ENCODE data around the gene CEMP1.
A peak's percentile ranks its signal among the peaks of the same experiment; 100 is the strongest.

CEMP1 gene

GRCh38 chr16:2530629-2531318 lies 434 bp downstream of the CEMP1 start:
- Histone ChIP-seq H2AFZ (ENCODE audit: low read depth, low read length) (no peak overlapping the region), H2BK15ac (ENCODE audit: low read depth, poor library complexity, severe bottlenecking) (no peak overlapping the region), H3K14ac (ENCODE audit: low read length in 2 of 2) (no peak overlapping the region), H3K4me3 (ENCODE audit: insufficient read depth in 1 of 2, low read depth in 1 of 2, low read length in 2 of 2) (no peak overlapping the region), H3K27ac (ENCODE audit: low read length, poor library complexity, severe bottlenecking) (no peak overlapping the region), H3K79me1 (replicated peaks; ENCODE audit: low read length, poor library complexity, severe bottlenecking) (peaks cover 33% of the 10 kb centered on the region), H3K18ac (ENCODE audit: low read depth in 1 of 2, low read length in 2 of 2) (no peak overlapping the region), H2BK5ac (ENCODE audit: low read depth, low read length, poor library complexity, severe bottlenecking) (no peak overlapping the region), H3K4me1 (ENCODE audit: control insufficient read depth, insufficient read depth, low read depth, low read length) (peaks cover 17% of the 10 kb centered on the region), H2BK12ac (ENCODE audit: low read length in 2 of 2) (no peak overlapping the region), H3K23ac (ENCODE audit: low read length in 2 of 2) (no peak overlapping the region), H3K9ac (ENCODE audit: low read length) (peak overlapping the region; percentile 87), H4K8ac (ENCODE audit: low read length) (no peak overlapping the region), H3K4ac (ENCODE audit: low read depth in 1 of 2, low read length in 2 of 2) (no peak overlapping the region), H3K4me2 (ENCODE audit: low read length, poor library complexity, severe bottlenecking) (no peak overlapping the region), H2BK120ac (ENCODE audit: low read depth, low read length) (no peak overlapping the region), H2AK5ac (ENCODE audit: low read length, severe bottlenecking) (peak overlapping the region; percentile 49), H3K36me3 (ENCODE audit: control insufficient read depth in 1 of 2, insufficient read depth in 2 of 2, low read depth in 1 of 2, low read length in 2 of 2) (peaks cover 49 to 52% of the 10 kb centered on the region in 2 experiments), H3K9me3 (ENCODE audit: control insufficient read depth, low read length) (no peaks in the 10 kb centered on the region), H4K91ac (ENCODE audit: low read length) (peak overlapping the region; percentile 43), H3K27me3 (ENCODE audit: control insufficient read depth in 1 of 2, insufficient read depth in 1 of 2, low read length in 2 of 2) (no peaks in the 10 kb centered on the region)
- no peak for DNase-seq
- 88% methylated on average over 14 of the region's 14 CpGs for WGBS

- H3K4me3 ChIP-seq (ENCODE audit: insufficient read depth in 1 of 2, low read depth in 1 of 2, low read length in 2 of 2): no peak overlapping the region
- H4K91ac ChIP-seq (ENCODE audit: low read length): no peak overlapping the region
- no peaks in the 10 kb centered on the region for H3K9me3 ChIP-seq (ENCODE audit: control insufficient read depth, low read length)
- peak overlapping the region in 1 of 2 experiments; percentile 63 for H3K23ac ChIP-seq (ENCODE audit: low read length in 2 of 2)
- no peak overlapping the region for H3K14ac ChIP-seq (ENCODE audit: low read length in 2 of 2)
- WGBS: 91% methylated on average over 15 of the region's 15 CpGs
- H3K9ac ChIP-seq (ENCODE audit: low read length): no peak overlapping the region
- H3K27ac ChIP-seq (ENCODE audit: low read length, poor library complexity, severe bottlenecking): no peak overlapping the region
- H3K4ac ChIP-seq (ENCODE audit: low read depth in 1 of 2, low read length in 2 of 2): no peak overlapping the region
- no peak overlapping the region for H3K18ac ChIP-seq (ENCODE audit: low read depth in 1 of 2, low read length in 2 of 2)
- no peak overlapping the region for H2BK5ac ChIP-seq (ENCODE audit: low read depth, low read length, poor library complexity, severe bottlenecking)
- H3K4me1 ChIP-seq (ENCODE audit: control insufficient read depth, insufficient read depth, low read depth, low read length): peaks cover 17% of the 10 kb centered on the region
- no peak overlapping the region for H2BK15ac ChIP-seq (ENCODE audit: low read depth, poor library complexity, severe bottlenecking)
- DNase-seq: no peak
- no peak overlapping the region for H3K4me2 ChIP-seq (ENCODE audit: low read length, poor library complexity, severe bottlenecking)
- no peak overlapping the region for H2BK12ac ChIP-seq (ENCODE audit: low read length in 2 of 2)
- H3K79me1 ChIP-seq (replicated peaks; ENCODE audit: low read length, poor library complexity, severe bottlenecking): peaks cover 33% of the 10 kb centered on the region
- peaks cover 52 to 55% of the 10 kb centered on the region in 2 experiments for H3K36me3 ChIP-seq (ENCODE audit: control insufficient read depth in 1 of 2, insufficient read depth in 2 of 2, low read depth in 1 of 2, low read length in 2 of 2)
- no peak overlapping the region for H4K8ac ChIP-seq (ENCODE audit: low read length)
- no peak overlapping the region for H2AFZ ChIP-seq (ENCODE audit: low read depth, low read length)
- no peak overlapping the region for H2BK120ac ChIP-seq (ENCODE audit: low read depth, low read length)
- peak overlapping the region; percentile 13 for H2AK5ac ChIP-seq (ENCODE audit: low read length, severe bottlenecking)
- no peaks in the 10 kb centered on the region for H3K27me3 ChIP-seq (ENCODE audit: control insufficient read depth in 1 of 2, insufficient read depth in 1 of 2, low read length in 2 of 2)
These were observed 1.1 kb downstream of the CEMP1 start for GRCh38 chr16:2529961-2530628.

- H2AK5ac ChIP-seq (ENCODE audit: low read length, severe bottlenecking): no peak overlapping the region
- H3K4ac ChIP-seq (ENCODE audit: low read depth in 1 of 2, low read length in 2 of 2): no peak overlapping the region
- no peak overlapping the region for H3K4me3 ChIP-seq (ENCODE audit: insufficient read depth in 1 of 2, low read depth in 1 of 2, low read length in 2 of 2)
- no peak overlapping the region for H3K9ac ChIP-seq (ENCODE audit: low read length)
- H2BK120ac ChIP-seq (ENCODE audit: low read depth, low read length): no peak overlapping the region
- H3K27me3 ChIP-seq (ENCODE audit: control insufficient read depth in 1 of 2, insufficient read depth in 1 of 2, low read length in 2 of 2): no peaks in the 10 kb centered on the region
- 94% methylated on average over 32 of the region's 32 CpGs for WGBS
- H3K14ac ChIP-seq (ENCODE audit: low read length in 2 of 2): no peak overlapping the region
- no peak overlapping the region for H2BK15ac ChIP-seq (ENCODE audit: low read depth, poor library complexity, severe bottlenecking)
- DNase-seq: no peak
- H3K4me1 ChIP-seq (ENCODE audit: control insufficient read depth, insufficient read depth, low read depth, low read length): peaks cover 17% of the 10 kb centered on the region
- no peak overlapping the region for H3K4me2 ChIP-seq (ENCODE audit: low read length, poor library complexity, severe bottlenecking)
- H2AFZ ChIP-seq (ENCODE audit: low read depth, low read length): no peak overlapping the region
- no peak overlapping the region for H4K91ac ChIP-seq (ENCODE audit: low read length)
- H3K36me3 ChIP-seq (ENCODE audit: control insufficient read depth in 1 of 2, insufficient read depth in 2 of 2, low read depth in 1 of 2, low read length in 2 of 2): peaks cover 60 to 63% of the 10 kb centered on the region in 2 experiments
- H3K27ac ChIP-seq (ENCODE audit: low read length, poor library complexity, severe bottlenecking): no peak overlapping the region
- H4K8ac ChIP-seq (ENCODE audit: low read length): no peak overlapping the region
- H2BK5ac ChIP-seq (ENCODE audit: low read depth, low read length, poor library complexity, severe bottlenecking): no peak overlapping the region
- H3K23ac ChIP-seq (ENCODE audit: low read length in 2 of 2): no peak overlapping the region
- H3K18ac ChIP-seq (ENCODE audit: low read depth in 1 of 2, low read length in 2 of 2): no peak overlapping the region
- no peaks in the 10 kb centered on the region for H3K9me3 ChIP-seq (ENCODE audit: control insufficient read depth, low read length)
- H3K79me1 ChIP-seq (replicated peaks; ENCODE audit: low read length, poor library complexity, severe bottlenecking): peaks cover 37% of the 10 kb centered on the region
- no peak overlapping the region for H2BK12ac ChIP-seq (ENCODE audit: low read length in 2 of 2)
These were observed 1.9 kb downstream of the CEMP1 start for GRCh38 chr16:2529061-2529931.
